Smooth muscle cell (in vitro differentiated cells): ENCODE measurements around the gene UTS2B. TPM values are rescaled to one million over a fixed set of nuclear protein-coding genes. Genes with fewer than 3 reads are reported as not detected.

Experiments
- DNase-seq: peaks from one replicate; lab custom pipeline; 2025; ENCODE audit not compliant: unreplicated experiment; lab: John Stamatoyannopoulos, UW
- H2AFZ ChIP-seq: fragments of 200-600 bp; sonication (generic); 2 replicates; pipeline ENCODE4 v1.6.0; 2016; ENCODE audit warnings: antibody characterized with exemption, low read depth, mild to moderate bottlenecking
- H3F3A ChIP-seq: fragments of 200-600 bp; sonication (generic); 2 replicates; pipeline ENCODE4 v1.6.0; 2017; ENCODE audit warnings: antibody characterized with exemption, low read depth
- H3K27ac ChIP-seq: fragments of 200-600 bp; sonication (generic); 2 replicates; pipeline ENCODE4 v1.5.1; 2016; ENCODE audit warnings: low read depth, mild to moderate bottlenecking
- H3K27me3 ChIP-seq: fragments of 200-600 bp; sonication (generic); 2 replicates; pipeline ENCODE4 v1.6.1; 2016; ENCODE audit warnings: low read depth, mild to moderate bottlenecking
- H3K36me3 ChIP-seq: fragments of 200-600 bp; sonication (generic); 2 replicates; pipeline ENCODE4 v1.5.1; 2016; ENCODE audit warnings: low read depth
- H3K4me1 ChIP-seq: fragments of 200-600 bp; sonication (generic); 2 replicates; pipeline ENCODE4 v1.5.1; 2016; ENCODE audit warnings: low read depth
- H3K4me2 ChIP-seq: fragments of 200-600 bp; sonication (generic); 2 replicates; pipeline ENCODE4 v1.6.0; 2016; ENCODE audit warnings: mild to moderate bottlenecking
- H3K4me3 ChIP-seq: fragments of 200-600 bp; sonication (generic); 2 replicates; pipeline ENCODE4 v1.5.1; 2016; ENCODE audit warnings: mild to moderate bottlenecking
- H3K79me2 ChIP-seq: fragments of 200-600 bp; sonication (generic); 2 replicates; pipeline ENCODE4 v1.6.0; 2016; ENCODE audit warnings: low read depth, mild to moderate bottlenecking
- H3K9ac ChIP-seq: fragments of 200-600 bp; sonication (generic); 2 replicates; pipeline ENCODE4 v1.6.0; 2016; ENCODE audit warnings: low read depth
- H3K9me3 ChIP-seq: fragments of 200-600 bp; sonication (generic); replicated peaks from 2 replicates; pipeline ENCODE4 v1.5.1; 2016; ENCODE audit warnings: low read depth
- H4K20me1 ChIP-seq: fragments of 200-600 bp; sonication (generic); 2 replicates; pipeline ENCODE4 v1.6.0; 2016; ENCODE audit warnings: low read depth
- CTCF ChIP-seq: fragments of 200-600 bp; sonication (generic); IDR thresholded peaks from 2 replicates; pipeline ENCODE4 v1.5.1; 2017; ENCODE audit warnings: borderline replicate concordance, mild to moderate bottlenecking, antibody characterized with exemption; ENCODE audit not compliant: insufficient read depth, poor library complexity, severe bottlenecking
- WGBS: methylation state at CpG from one replicate; pipeline ENCODE4 v1.1.7; 2016; ENCODE audit warnings: low lambda C conversion rate; 5-methylcytosine and 5-hydroxymethylcytosine counted together
- polyA plus RNA-seq: library from polyadenylated mRNA; unstranded; fragments of >200 nt; fragmentation: Nextera tagmentation; extraction: Ambion mirVana; gene quantifications from 2 replicates; pipeline ENCODE4 v1.2.1, GENCODE V29; 2016
- total RNA-seq: library from RNA; depleted of rRNA; stranded (reverse); fragments of >200 nt; gene quantifications from 2 replicates; pipeline ENCODE4 v1.2.3, GENCODE V29; 2014

The UTS2B gene
- total and polyA plus RNA-seq, 2 experiments from 2014 or later = 1.1 TPM; not detected in 1

GRCh38 chr3:191234216-191234615, 96.1 kb downstream of the UTS2B start:
- Histone ChIP-seq H3K27me3 (no peaks in the 10 kb centered on the region), H2AFZ (no peak overlapping the region), H3K4me3 (no peak overlapping the region), H3K4me2 (no peak overlapping the region), H3K9ac (no peak overlapping the region), H3K4me1 (peaks cover 8% of the 10 kb centered on the region), H3F3A (peaks cover 3% of the 10 kb centered on the region), H3K9me3 (no peaks in the 10 kb centered on the region), H3K79me2 (no peaks in the 10 kb centered on the region), H3K27ac (no peak overlapping the region), H4K20me1 (no peaks in the 10 kb centered on the region), H3K36me3 (no peaks in the 10 kb centered on the region)
- no peak for DNase-seq
- TF ChIP-seq CTCF = no peak
- 91% methylated on average over 9 of the region's 9 CpGs for WGBS

GRCh38 chr3:191227541-191227940, 102.8 kb downstream of the UTS2B start:
- 63% methylated on average over 5 of the region's 5 CpGs for WGBS
- H3K4me3 ChIP-seq = no peak overlapping the region
- no peaks in the 10 kb centered on the region for H3K79me2 ChIP-seq
- no peaks in the 10 kb centered on the region for H3K36me3 ChIP-seq
- DNase-seq = no peak
- H4K20me1 ChIP-seq = no peaks in the 10 kb centered on the region
- H2AFZ ChIP-seq = no peak overlapping the region
- H3K9me3 ChIP-seq = no peaks in the 10 kb centered on the region
- no peak for TF ChIP-seq CTCF
- no peak overlapping the region for H3K4me2 ChIP-seq
- no peak overlapping the region for H3K9ac ChIP-seq
- no peaks in the 10 kb centered on the region for H3K27me3 ChIP-seq
- H3K27ac ChIP-seq = no peak overlapping the region
- H3K4me1 ChIP-seq = no peaks in the 10 kb centered on the region
- no peaks in the 10 kb centered on the region for H3F3A ChIP-seq

- H3F3A ChIP-seq = no peaks in the 10 kb centered on the region
- H4K20me1 ChIP-seq = no peaks in the 10 kb centered on the region
- no peak overlapping the region for H3K9ac ChIP-seq
- no peak for DNase-seq
- H3K36me3 ChIP-seq = no peaks in the 10 kb centered on the region
- no peaks in the 10 kb centered on the region for H3K9me3 ChIP-seq
- H3K27ac ChIP-seq = no peak overlapping the region
- H3K79me2 ChIP-seq = no peaks in the 10 kb centered on the region
- H3K4me2 ChIP-seq = no peak overlapping the region
- no peak overlapping the region for H3K4me3 ChIP-seq
- H3K27me3 ChIP-seq = no peaks in the 10 kb centered on the region
- no peak for TF ChIP-seq CTCF
- H2AFZ ChIP-seq = no peak overlapping the region
- WGBS = 100% methylated on average over 1 of the region's 1 CpG
- no peaks in the 10 kb centered on the region for H3K4me1 ChIP-seq
These were observed 108.7 kb downstream of the UTS2B start for GRCh38 chr3:191221638-191222037.

- 95% methylated on average over 5 of the region's 5 CpGs for WGBS
These were observed 109.4 kb downstream of the UTS2B start for GRCh38 chr3:191220908-191221307.

More at GRCh38 chr3:191220908-191221307, 109.4 kb downstream of the UTS2B start:
- no peaks in the 10 kb centered on the region for H3K79me2 ChIP-seq
- DNase-seq = no peak
- H2AFZ ChIP-seq = no peak overlapping the region
- no peaks in the 10 kb centered on the region for H3K9me3 ChIP-seq
- no peak overlapping the region for H3K4me2 ChIP-seq
- H3F3A ChIP-seq = no peaks in the 10 kb centered on the region
- no peak for TF ChIP-seq CTCF
- no peaks in the 10 kb centered on the region for H3K4me1 ChIP-seq
- H3K27me3 ChIP-seq = no peaks in the 10 kb centered on the region
- no peaks in the 10 kb centered on the region for H3K36me3 ChIP-seq
- H3K4me3 ChIP-seq = no peak overlapping the region
- H3K27ac ChIP-seq = no peak overlapping the region
- no peaks in the 10 kb centered on the region for H4K20me1 ChIP-seq
- H3K9ac ChIP-seq = no peak overlapping the region
